GM12872 (cell line): ENCODE results near the gene ACTRT2.

Experiments
- TF ChIP-seq, protein P1 (sequence below): IDR thresholded peaks from 3 replicates; pipeline ENCODE4 v1.5.1; 2011; ENCODE audit warnings: low read depth, mild to moderate bottlenecking, low read length, moderate library complexity; ENCODE audit not compliant: insufficient read depth

ACTRT2 gene

DNA sequence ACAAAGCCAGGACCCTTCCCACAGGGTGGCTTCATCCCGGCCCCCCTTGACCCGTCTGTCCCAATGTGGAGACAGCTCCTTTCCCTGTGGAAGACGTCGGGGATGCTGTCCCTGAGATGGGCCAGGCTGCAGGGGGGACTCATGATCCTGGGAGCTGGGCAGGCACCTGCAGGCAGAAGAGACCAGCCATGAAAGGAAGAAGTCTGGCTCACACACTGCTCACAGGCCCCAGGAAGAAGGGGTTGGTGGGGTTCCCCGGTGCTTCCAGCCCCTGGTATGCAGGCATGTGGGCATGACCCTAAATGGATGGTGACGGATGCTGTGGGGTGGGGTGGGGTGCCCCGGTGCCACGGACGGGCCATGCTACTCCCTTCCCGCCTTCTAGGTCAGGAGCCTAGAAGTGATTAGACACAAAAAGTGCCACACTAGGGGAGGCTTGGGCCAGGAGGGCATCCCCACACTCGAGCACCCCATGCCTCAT, 8.3 kb downstream of the ACTRT2 start:
- TF ChIP-seq, protein P1, sequence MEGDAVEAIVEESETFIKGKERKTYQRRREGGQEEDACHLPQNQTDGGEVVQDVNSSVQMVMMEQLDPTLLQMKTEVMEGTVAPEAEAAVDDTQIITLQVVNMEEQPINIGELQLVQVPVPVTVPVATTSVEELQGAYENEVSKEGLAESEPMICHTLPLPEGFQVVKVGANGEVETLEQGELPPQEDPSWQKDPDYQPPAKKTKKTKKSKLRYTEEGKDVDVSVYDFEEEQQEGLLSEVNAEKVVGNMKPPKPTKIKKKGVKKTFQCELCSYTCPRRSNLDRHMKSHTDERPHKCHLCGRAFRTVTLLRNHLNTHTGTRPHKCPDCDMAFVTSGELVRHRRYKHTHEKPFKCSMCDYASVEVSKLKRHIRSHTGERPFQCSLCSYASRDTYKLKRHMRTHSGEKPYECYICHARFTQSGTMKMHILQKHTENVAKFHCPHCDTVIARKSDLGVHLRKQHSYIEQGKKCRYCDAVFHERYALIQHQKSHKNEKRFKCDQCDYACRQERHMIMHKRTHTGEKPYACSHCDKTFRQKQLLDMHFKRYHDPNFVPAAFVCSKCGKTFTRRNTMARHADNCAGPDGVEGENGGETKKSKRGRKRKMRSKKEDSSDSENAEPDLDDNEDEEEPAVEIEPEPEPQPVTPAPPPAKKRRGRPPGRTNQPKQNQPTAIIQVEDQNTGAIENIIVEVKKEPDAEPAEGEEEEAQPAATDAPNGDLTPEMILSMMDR: no peak

DNA sequence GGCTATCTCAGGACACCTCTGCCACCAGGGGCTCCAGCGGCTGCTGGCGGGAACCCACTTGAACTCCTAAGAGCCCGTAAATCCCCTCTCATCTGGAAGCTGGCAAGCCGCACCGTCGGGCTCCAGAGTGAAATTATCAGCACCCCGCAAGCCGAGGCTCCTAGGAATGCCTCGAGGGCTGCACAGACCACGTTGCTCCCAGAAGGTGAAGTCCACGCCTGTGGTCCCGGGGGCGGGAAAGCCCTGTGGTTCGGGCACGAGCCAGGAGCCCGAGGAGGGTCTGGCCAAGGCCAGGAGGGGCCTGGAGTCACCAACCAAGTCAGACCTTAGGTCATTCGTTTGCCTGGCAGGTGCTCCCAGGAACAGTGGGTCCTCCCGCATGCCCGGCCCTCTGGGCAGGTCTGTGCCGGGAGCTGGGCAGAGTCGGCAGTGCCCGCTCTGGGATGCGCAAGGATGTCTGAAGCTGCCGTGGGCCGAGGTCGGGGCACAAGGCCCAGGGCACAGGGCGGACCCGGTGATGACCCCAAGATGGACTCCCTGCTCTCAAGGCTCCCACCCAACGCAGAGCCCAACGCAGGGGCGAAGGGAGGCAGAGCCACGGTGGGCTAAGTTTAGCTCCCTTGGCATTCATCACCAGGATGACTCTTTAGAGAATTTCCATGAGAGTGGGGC, 8.9 kb downstream of the ACTRT2 start:
- TF ChIP-seq, protein P1: no peak

DNA sequence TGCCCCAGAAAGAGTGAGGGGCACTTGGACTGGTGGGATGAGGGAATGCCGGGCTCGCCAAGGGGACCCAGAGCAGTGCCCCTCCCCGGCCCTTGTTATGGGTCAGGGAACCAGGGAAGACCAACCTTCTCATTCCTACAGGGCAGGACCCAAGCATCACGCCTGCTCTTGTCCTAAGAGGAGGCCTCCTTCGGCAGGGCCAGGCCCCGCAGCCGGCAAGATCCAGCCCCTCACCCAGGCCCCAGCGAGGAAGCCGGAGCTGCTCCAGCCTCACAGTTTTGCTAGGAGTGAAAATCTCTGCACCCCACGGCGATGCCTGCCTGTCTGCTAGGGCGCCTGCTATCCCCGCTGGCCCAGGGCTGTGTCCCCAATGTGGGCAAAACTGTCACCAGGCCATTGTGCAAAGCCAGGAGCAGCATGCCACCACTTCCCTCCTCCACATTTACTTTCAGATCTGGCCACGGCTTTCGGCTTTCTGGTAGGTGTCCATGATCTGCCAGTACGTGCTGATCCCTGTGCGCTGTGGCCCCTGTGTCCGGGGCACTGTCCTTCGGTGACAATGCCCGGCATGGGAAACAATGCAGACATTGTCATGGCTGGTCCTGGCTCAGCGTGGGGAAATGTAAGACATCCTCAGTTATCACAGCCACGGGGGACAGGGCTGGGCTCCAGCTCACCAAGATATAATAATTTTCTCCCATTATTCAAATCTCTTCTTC, 9.6 kb downstream of the ACTRT2 start:
- TF ChIP-seq, protein P1: no peak

DNA sequence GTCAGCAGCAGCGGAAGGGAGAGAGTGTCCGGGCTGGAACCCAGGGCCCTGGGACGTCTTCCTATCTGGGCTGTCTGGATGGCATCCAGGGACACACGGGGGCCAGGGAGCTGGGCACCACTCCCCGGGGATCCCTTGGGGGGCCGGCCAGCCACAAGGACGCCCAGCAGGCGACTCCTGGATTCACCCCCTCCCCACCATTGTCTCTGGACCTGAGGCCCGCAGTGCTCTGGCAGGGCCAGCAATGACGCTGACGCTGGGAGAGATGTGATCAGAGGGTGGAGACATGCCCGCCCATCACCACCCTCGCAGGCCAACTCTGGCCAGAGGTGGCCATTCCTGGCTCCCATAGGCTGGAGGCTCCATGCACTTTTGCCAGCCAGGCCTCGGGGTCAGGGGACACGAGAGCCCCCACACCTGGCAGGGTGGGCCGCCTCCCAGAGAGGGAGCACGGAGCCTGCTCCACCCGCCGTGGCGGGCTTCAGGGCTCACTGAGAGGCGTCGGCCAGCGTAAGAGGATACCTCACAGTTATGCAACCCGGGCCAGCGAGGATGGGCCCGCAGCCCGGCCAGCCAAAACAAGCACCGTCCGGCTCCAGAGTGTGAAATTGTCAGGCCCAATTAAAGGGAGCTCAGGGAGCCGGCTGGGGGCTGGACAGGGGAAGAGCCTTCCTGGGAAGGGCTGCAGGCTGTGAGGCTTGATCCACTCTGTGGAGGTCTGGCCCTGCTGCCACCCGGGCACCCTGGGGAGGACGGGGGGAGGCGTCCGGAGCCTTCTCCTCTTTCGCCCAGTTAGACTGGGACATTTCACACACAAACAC, 10.3 kb downstream of the ACTRT2 start:
- TF ChIP-seq, protein P1: no peak

DNA sequence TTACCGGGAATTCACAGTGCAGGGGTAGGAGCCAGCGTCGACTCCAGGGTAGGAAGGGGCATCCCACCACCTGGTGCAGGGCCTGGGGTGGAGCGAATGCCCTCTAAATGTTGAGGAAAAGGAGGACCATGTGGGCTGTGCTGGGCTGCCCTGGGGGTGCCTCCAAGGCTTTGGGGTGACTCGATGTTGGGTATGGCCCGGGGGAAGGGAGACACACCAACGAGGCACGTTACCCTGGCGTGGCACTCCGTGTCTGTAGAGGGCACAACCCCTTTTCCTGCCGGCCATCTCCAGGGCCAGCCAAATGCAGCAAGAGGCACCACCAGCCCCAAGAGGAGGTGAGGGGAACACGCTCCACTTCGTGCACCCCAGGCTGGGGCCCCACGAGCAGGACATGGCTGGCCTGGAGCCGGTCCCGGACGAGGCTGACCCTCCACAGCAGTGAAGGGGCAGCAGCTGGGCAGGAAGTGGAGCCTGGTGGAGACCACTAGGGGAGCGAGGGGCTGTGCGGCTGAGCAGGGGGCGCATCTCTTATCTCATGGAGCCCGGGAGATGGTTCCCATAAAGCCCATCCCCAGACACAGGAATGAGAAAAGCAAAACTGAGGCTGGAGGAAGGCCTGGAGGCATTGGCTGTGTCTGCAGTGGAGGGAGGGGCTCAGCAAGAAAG, 11.2 kb downstream of the ACTRT2 start:
- TF ChIP-seq, protein P1: no peak

DNA sequence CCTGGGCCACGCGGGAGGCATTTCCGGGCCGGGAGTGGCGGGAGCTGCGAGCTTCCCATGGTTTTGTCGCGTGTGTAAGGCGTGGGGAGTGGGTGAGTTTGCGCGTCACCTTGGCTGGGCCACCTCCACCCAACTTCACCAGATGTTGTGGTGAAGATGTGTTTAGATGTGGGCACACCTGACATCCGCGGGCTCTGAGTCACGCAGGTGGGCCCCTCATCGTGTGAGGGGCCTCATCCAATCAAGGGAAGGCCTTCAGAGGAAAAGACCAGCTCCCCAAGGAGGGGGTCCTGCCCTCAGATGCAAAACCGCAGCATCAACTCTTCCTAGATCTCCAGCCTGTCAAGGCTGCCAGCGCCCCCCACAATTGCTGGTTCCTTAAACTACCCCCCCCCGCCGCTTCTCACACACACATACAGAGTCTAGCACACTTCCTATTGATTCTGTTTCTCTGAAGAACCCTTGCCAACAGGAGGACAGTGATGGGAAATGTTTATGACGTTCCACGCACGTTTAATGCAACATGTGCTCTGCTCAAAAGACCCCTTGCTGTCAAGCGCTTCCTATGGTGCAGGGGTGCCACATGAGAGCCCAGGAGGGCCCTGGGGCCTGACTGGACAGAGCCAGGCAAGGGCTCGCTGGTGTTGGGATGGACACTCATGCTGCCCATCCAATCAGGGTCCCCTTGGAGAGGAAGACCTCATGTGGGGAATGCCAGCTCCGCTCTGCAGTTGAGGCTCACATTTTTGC, 11.9 kb downstream of the ACTRT2 start:
- TF ChIP-seq, protein P1: no peak
